Stimulated activated CD4-positive, alpha-beta T cell treated with anti-CD3 and anti-CD28 coated beads, TNF-alpha, amount 100 ng/mL, for 4 hours (primary cell): ENCODE data around the gene LRP1B.

Experiments used
- DNase-seq, 3 experiments: peaks; one replicate each; pipeline ENCODE4 v3.0.0-alpha.2; 2020; ENCODE audit warnings: low read depth in 3 of 3

LRP1B gene

GRCh38 chr2:141151611-141152286 lies 979.1 kb downstream of the LRP1B start:
- no peak for DNase-seq

- DNase-seq, result no peak
Measured at GRCh38 chr2:141142025-141142424, 988.8 kb downstream of the LRP1B start.

- no peak for DNase-seq
Measured at GRCh38 chr2:141137122-141137693, 993.6 kb downstream of the LRP1B start.

- DNase-seq, result no peak
Measured at GRCh38 chr2:141133883-141134282, 996.9 kb downstream of the LRP1B start.

- DNase-seq, result no peak
Measured at GRCh38 chr2:141125432-141125831, 1005.4 kb downstream of the LRP1B start.

- no peak for DNase-seq
Measured at GRCh38 chr2:141118836-141119235, 1012.0 kb downstream of the LRP1B start.

- DNase-seq, result no peak
Measured at GRCh38 chr2:141113301-141113700, 1017.5 kb downstream of the LRP1B start.

GRCh38 chr2:141109633-141110032 lies 1021.2 kb downstream of the LRP1B start:
- no peak for DNase-seq

- no peak for DNase-seq
Measured at GRCh38 chr2:141105763-141106162, 1025.1 kb downstream of the LRP1B start.

GRCh38 chr2:141103216-141103615 lies 1027.6 kb downstream of the LRP1B start:
- DNase-seq, result no peak

GRCh38 chr2:141079231-141079630 lies 1051.6 kb downstream of the LRP1B start:
- DNase-seq, result no peak

GRCh38 chr2:141075753-141076152 lies 1055.1 kb downstream of the LRP1B start:
- no peak for DNase-seq

- DNase-seq, result no peak
Measured at GRCh38 chr2:141068053-141068682, 1062.6 kb downstream of the LRP1B start.

- DNase-seq, result no peak
Measured at GRCh38 chr2:141065042-141065441, 1065.8 kb downstream of the LRP1B start.

- no peak for DNase-seq
Measured at GRCh38 chr2:141063406-141063805, 1067.4 kb downstream of the LRP1B start.

GRCh38 chr2:141062443-141062842 lies 1068.4 kb downstream of the LRP1B start:
- DNase-seq, result no peak

GRCh38 chr2:141062031-141062430 lies 1068.8 kb downstream of the LRP1B start:
- no peak for DNase-seq

GRCh38 chr2:141058556-141058955 lies 1072.3 kb downstream of the LRP1B start:
- no peak for DNase-seq

- no peak for DNase-seq
Measured at GRCh38 chr2:141055531-141055930, 1075.3 kb downstream of the LRP1B start.

GRCh38 chr2:141048951-141049350 lies 1081.9 kb downstream of the LRP1B start:
- DNase-seq, result no peak

- no peak for DNase-seq
Measured at GRCh38 chr2:141041281-141041680, 1089.5 kb downstream of the LRP1B start.

- DNase-seq, result no peak
Measured at GRCh38 chr2:141038341-141038740, 1092.5 kb downstream of the LRP1B start.

- DNase-seq, result no peak
Measured at GRCh38 chr2:141037361-141037760, 1093.5 kb downstream of the LRP1B start.
